Neural cell (in vitro differentiated cells): ENCODE measurements around the gene ZNF248.

Source experiments
- CTCF ChIP-seq: fragments of 450-650 bp; IDR thresholded peaks from 2 replicates; pipeline ENCODE4 v1.5.1; 2014; ENCODE audit warnings: antibody characterized with exemption, mild to moderate bottlenecking, moderate library complexity; ENCODE audit not compliant: poor library complexity, severe bottlenecking
- RAD21 ChIP-seq: fragments of 450-650 bp; conservative IDR thresholded peaks from 2 replicates; pipeline ENCODE4 v1.6.1; 2014; ENCODE audit warnings: antibody characterized with exemption, mild to moderate bottlenecking, moderate library complexity

DNA sequence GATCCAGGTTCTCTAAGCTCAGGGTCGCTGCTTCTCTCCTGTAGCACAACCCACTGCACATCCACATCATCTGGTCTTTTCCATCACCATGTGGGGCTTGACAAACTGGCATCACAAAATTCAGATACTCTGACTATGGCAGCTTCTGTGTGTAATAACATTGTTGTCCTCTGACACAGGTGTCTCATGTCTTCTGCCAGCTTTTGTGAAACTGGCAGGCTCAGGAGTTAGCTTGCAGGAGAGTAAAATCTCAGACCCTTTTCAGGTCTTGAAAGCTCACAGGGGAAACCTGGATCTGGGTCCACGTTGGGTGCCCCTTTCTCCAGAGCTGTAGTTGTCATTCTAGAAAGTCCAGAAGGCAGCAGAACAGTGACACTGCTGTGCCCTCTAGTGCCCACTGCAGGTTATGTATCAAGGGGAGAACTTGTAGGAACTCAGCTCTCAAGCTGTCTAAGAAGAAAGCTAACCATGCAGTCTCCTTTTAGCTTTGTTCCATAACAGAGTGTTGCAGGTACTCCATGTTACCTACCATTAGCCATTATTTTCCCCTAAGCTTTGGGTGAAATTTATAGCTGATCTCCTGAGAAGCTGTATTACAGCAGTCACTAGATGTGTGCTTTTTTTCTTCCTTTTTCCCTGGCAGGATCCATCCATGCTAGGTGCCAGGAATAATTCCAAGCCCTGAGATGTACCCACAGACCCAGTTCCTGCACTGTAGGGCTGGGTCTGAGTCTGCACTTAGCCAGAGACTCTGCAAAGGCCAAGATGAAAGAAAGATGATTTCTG lies 102.7 kb downstream of the ZNF248 start:
- TF ChIP-seq CTCF (no peak), RAD21 (no peak)
